GM10248 (cell line): ENCODE data around the gene GSTM3.

Source experiments
- CTCF ChIA-PET: fragments of 300-600 bp; sonication (Branson Sonifier 250); formaldehyde crosslinking; extraction: SDS; loops from one replicate; lab custom pipeline; 2021; ENCODE audit warnings: antibody characterized with exemption; lab: Yijun Ruan, JAX
- POLR2A ChIA-PET: fragments of 350-650 bp; sonication (Branson Sonifier 250); formaldehyde crosslinking; extraction: SDS; loops from one replicate; lab custom pipeline; 2020; ENCODE audit warnings: antibody characterized with exemption; lab: Yijun Ruan, JAX
- DNase-seq: peaks from one replicate; pipeline ENCODE4 v3.0.0; 2012; ENCODE audit errors: extremely low spot score
- CTCF ChIP-seq: IDR thresholded peaks from 2 replicates; pipeline ENCODE4 v1.5.1; 2012; ENCODE audit warnings: mild to moderate bottlenecking, low read depth; ENCODE audit errors: extremely low read depth, missing control alignments, control extremely low read depth

GSTM3 gene

GRCh38 chr1:109717729-109718128, 23.1 kb downstream of the GSTM3 start:
- TF ChIP-seq CTCF = no peak
- no peak for DNase-seq
- ChIA-PET POLR2A (no interaction called here), CTCF (interaction anchor here (0.6 to 2.6 kb wide), 5 partner anchors 50 to 267 kb away, joined by 3 to 11 read pairs (median 3); partner anchors contain the start of genes AHCYL1 and GSTM2)

GRCh38 chr1:109716570-109717090, 24.2 kb downstream of the GSTM3 start:
- ChIA-PET POLR2A (no interaction called here), CTCF (interaction anchor here (1.4 to 2.6 kb wide), 3 partner anchors 77 to 295 kb away, joined by 3 to 11 read pairs (median 3); partner anchors contain the start of gene AHCYL1)

GRCh38 chr1:109716121-109716520, 24.7 kb downstream of the GSTM3 start:
- ChIA-PET POLR2A (no interaction called here), CTCF (interaction anchor here (1.4 to 2.6 kb wide), 3 partner anchors 76 to 295 kb away, joined by 3 to 11 read pairs (median 3); partner anchors contain the start of gene AHCYL1)
- TF ChIP-seq CTCF = no peak
- DNase-seq = no peak

More at GRCh38 chr1:109716570-109717090, 24.2 kb downstream of the GSTM3 start:
- DNase-seq = no peak
- no peak for TF ChIP-seq CTCF

- ChIA-PET CTCF (no interaction called here), POLR2A (no interaction called here)
- no peak for DNase-seq
- no peak for TF ChIP-seq CTCF
These were observed 26.0 kb downstream of the GSTM3 start for GRCh38 chr1:109714661-109715372.

DNA sequence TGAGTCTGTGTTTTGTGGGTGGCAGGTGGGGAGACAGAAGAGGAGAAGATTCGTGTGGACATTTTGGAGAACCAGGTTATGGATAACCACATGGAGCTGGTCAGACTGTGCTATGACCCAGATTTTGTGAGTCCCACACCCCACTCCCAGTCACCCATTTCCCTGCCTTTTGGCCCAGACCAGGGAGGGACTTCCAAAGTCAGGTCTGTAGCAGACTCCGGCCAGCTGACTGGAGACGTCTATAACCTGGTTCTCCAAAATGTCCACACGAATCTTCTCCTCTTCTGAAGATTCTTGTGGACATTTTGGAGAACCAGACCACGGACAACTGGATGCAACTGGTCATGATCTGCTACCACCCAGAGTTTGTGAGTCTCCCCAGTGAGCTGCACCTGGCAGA, 27.2 kb downstream of the GSTM3 start:
- DNase-seq = no peak

More for the DNA sequence above, 27.2 kb downstream of the GSTM3 start:
- ChIA-PET CTCF (no interaction called here), POLR2A (no interaction called here)
- no peak for TF ChIP-seq CTCF
